ENCODE data around the gene PTPN14.

PTPN14 gene

DNA sequence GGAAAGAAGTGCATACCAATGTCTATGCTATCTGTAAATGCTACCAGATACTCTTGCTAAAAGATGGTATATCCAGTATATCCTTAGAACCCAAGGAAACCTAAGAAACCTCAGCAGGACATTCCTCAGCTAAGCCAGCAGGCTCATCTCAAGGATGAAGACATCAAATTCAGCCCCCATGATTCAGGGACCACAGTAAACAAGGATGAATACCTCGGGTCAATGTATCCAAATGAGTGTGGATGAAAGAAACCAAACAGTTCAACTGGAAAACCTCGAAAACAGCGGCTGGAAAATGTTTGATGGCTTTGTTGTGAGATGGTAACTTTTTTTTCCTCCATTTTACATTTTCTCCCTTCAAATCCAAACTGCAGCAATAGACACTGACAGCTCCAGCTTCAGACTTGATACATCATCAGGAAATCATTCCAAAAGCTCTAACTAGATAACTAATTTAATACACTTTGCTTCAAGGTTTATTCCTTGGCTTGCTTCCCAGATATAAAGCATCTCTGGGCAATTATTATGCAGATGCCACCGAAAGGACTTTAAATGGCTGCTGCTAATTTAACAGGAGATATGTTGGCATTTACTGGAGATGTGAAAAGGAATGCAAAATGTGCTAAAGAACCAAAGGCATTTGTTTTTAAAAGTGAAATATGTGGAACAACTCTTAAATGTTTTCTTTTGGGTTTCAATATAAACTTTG, 196.8 kb downstream of the PTPN14 start:
- DNase-seq, result no peak

DNA sequence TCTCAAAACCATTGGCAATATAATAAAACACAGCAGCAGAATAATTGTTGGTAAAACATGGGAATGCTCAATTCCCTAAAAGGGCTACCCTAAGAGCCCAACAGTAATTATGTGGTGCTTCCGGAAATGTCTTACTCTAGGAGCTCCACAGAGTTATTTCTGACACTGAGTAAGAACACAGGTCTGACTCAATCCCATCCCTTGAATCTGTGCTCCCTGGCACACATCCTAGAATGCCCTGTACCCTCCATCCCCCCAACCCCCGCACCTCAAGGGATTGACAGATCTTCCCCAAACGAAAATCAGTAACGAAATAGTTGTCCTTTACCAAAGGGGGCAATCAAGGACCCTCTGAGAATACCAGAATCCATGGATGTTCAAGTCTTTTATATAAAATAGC, 198.6 kb downstream of the PTPN14 start:
- no peak for DNase-seq

DNA sequence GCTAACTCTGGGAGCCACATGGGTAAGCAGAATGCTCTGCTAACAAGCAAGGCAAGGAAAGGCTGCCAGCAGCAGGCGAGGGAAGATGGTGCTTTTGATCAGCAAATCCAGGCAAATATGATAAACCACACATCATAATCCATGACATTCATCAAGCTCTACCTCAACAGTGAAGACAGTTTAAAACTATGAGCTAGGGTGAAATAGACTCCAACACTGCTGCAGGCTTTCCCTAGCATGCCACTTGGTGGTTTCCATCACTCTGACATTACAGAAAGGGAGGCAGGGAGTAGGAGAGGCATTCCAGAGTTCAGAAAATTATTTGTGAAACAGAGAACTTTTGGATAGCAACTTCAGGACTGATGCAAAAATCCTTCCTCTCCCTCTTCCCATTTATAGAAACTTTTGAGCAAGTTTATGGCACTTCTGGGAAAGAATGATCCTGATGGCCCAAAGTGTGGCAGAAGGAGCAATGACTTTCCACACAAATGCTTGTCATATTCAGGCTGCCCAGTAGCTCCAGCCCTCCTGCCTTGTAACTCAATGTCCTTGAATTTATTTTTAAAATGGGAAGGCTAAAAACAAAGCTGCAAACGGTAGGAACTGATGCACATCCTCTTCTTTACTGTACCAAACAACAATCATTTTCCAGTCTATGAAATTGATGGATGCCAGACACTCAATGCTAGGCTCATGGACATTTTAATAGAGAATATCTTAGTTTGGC, 199.7 kb downstream of the PTPN14 start:
- DNase-seq, result no peak

DNA sequence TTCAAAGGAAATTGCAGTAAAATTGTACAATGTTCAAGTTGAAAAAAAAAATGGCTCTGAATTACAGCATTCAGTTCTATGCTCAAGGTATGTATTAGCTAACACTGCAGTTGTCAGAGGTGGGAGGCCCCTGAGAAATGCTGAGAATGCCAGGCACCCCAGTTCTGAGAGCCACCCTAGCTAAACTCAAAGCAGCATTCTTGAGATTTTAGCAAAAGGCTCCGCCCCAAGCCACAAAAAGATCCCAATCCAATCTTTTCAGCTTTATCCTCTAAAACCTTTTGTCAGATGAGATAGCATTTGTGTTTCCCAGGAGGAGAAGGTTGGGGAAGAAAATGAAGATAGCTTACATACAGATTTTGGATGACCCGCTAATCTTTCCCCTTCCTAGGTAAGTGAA, 201.6 kb downstream of the PTPN14 start:
- no peak for DNase-seq

DNA sequence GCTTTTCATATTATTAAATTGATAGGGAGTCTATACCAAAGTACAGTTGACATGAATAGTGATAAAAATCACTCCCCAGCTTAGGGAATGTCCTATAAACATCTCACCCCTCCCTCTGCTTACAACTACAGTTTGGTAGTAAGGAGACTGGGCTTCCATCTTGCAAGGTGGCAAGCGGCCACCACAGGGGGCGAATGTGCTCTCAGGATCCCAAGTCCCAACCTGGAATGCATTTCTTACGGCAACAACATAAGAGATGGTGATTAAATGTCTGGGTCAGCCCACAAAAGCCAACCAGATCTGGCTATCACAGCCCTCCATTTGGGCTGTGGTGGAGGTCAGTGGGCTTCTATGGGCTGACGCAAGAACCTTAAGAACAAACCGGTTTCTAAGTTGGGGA, 202.4 kb downstream of the PTPN14 start:
- DNase-seq, result no peak

DNA sequence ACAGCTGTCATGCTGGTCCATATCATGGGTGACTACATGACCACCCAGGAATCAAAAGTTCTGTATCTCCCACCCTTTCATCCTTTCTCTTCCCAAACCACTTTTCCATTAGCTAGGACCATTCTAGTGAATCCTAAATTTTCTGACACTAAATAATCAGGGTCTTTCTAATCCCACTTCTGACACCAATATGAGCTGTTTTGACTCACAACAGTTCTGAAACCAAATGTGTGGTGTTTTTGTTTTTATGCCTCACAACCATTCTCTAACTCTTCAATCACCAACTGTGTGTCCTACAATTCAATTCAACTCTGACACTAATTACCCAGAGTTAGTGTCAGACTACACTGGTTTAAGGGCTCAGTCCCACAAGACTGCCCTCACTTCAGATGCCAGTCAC, 206.5 kb downstream of the PTPN14 start:
- DNase-seq, result no peak

DNA sequence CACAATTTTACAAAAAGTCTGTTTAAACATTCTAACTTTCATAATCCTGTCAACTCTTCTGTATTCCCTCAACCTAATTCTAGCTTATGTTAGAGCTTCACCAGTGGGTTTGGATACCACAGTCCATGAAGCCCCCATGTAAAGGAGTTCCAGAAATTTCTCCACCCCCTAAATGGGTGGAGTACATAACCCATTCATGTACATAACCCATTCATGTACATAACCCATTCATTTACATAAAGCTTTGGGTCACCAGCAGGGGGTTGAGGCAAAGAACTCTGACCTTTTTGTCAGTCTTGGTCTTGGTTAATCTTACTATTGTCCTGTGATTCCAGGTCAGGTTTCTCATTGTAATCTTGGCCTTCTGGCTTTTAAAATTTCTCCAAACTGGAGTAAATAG, 208.9 kb downstream of the PTPN14 start:
- DNase-seq, result no peak

DNA sequence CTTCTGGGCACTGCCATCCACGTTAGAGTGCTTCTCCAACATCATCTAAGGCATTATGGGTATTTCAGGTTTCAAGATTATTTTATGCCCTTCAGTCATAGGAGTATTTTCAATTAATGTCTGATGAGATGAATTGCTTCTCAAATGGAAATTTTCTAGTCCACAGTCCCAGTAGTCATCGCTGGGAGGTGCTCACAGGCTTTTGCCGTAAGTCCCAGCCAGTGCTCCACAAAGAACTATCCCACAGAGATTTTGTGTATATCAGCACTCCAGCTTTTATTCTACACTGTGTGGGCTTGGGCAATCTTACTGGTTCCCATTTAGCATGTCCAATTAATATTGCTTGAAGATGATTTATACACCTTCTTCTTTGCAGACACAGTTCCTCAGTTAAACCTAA, 209.5 kb downstream of the PTPN14 start:
- DNase-seq, result no peak

DNA sequence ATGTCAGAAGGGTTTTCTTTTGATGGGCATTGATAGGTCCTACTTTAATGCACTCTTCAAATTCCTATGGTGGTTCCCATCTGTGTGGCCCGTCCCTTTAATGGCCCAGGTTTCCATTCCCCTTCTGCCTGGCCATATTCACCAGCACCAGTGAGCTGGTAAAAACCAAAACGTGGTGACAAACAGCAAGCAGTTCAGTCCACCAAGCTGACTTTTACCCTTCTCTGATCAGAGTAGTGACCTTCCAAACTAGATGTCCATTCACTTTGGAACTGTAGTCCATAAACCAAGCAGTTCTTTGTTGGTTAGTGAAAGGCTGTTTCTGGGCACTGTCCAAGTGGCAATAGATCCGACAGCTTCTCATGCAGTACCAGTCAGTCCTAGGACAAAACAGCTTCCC, 209.9 kb downstream of the PTPN14 start:
- no peak for DNase-seq

DNA sequence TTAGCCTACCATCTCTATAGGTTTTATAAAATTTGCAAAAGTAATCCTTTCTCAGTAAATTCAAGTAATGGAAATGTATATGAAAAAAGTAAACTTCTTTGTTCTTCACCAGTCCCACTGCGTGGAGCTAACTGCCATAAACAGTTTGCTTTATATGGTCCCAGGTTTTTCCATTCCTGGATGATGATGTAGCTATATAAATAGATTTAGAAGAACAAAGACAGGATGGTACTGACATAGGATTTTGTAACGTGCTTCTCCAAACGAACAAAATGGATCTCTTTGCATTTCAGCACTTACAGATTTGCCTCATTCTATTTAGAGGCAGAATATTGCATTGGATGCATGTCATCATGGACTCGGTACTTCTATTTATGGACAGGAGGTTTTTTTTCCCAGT, 213.2 kb downstream of the PTPN14 start:
- no peak for DNase-seq

DNA sequence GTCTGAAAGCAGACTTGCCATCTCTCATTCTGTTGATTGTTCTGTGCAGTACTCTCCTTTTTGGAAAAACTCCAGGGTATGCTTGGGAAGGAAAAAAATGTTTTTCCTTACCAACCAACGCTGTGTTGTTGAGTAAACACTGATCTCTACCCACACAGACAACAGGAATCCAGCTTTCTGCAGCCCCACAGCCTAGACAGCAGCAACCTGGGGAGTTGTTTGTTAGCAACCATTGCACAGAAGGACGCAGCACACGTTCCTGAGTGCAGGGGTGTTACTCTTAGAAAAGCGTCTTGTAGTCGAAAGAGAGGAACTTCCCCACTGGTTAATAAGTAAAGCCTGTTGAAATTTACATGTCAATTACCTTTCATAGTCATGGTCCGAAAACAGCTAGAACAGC, 213.9 kb downstream of the PTPN14 start:
- no peak for DNase-seq

DNA sequence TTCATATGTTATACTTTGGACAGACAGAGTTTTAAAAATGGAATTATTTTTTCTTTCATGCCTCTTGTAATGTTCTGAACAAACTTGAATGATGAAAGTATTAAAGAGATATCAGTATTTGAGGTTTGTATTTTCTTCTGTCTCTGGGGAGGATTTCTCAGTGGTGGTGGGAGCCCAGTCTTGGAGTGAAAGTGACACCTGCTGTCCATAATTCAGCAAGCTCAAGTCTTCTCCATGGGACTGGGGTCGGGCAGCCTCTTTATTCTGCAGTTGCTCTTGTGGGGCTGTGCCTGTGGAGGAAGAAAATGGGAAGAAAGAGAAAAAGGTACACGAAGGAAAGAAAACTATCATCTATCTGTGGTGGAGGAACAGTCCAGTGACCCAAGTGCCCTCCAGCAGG, 214.4 kb downstream of the PTPN14 start:
- DNase-seq, result no peak

DNA sequence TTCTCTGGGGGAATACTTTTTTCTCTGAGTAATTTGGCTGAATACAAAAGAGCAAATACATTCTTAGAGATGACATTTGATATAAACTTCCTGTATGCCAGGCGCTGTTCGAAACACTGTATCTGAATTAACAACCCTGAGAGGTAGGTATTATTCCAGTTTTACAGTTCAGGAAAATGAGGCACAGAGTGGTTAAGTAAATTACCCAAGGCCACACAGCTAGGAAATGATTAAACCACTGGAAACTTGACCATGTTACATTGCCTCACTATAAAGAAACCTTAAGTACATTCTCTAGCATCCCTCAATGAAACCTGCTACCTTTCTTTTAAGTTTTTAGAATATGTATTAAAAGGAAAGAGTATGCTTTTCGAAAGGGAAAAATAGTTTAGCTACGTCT, 215.8 kb downstream of the PTPN14 start:
- peak; percentile 24 for DNase-seq

DNA sequence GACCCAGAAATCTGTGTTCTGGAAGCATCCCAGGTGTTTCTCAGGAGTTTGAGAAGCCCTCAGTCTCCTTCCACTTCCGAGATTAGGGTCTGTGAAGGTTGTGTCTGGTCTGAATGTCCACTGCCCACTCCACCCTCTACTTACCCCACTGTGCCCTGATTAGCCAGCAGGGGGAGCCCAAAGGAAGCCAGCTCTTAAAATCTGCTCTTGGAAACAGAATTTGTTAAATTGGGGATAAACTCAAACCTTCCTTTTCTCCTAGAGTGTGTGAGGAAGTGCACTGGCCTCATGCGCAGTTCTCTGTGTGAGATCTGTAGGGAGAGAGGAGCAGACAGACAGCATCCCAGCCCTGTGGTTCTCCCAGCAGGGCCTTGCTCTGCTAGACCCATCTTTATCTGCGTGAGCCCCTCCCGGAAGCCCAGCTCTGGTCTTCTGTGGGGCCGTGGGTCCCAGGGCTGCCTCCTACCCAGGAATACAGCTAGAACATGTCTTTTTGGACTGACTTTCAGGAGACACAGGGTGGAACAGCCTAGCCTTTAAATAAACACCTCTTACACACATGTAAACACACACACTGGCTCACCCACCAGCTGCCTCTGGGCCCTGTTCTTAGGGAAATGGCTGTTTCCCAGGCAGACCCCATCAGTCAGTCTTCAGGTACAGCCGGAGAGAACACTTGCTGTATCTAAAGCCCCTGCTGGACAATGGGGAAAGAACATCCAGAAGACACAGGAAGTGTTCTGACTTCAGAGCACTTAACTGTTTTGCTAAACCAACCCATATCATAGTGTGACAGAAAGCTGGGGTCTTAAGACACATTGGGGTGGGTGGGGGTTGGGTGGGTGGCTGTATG, 218.2 kb downstream of the PTPN14 start:
- peak; percentile 36 for DNase-seq

DNA sequence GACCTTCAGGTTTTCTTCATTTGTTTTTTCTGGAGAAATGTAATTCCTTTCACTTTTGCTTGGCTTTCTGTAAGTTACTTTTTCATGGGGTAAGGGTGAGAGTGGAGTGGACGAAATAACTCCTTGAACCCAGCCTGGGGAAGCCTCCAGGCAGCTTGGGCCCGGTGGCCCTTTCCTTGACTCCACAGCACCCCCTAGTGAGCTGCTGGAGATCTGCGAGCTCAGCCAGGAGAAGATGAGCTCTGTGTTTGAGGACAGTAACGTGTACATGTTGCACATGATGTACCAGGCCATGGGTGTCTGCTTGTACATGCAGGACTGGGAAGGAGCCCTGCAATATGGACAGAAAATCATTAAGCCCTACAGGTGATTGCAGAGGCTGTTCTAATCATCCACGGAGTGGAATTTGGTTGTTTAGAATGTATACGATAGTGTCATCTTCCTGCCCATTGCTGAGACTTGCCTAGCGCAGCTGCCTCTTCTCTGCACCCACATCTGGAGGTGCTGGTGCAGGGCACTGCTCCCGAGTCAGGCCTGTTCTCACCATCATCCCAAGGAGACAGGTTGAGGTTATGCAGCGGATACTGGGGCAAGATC, 219.5 kb downstream of the PTPN14 start:
- DNase-seq, result peak; percentile 46

DNA sequence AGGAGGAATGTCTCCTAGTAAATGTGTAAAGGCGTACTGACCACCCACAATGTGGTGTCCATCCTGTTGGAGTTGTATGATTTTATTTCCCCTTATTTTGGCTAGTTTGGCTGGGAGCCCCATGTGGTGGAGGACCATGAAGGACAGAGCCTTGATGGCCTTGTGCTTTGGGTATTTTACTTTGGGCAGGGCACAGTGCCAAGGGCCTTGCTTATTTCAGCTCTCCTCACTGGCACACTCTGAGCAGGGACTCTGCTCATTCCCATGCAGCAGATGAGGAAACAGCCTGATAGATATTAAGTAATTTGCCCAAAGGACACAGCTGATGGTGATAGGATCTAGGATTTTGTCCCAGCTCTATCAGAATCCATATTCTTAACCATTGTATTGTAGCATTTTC, 220.2 kb downstream of the PTPN14 start:
- no peak for DNase-seq

DNA sequence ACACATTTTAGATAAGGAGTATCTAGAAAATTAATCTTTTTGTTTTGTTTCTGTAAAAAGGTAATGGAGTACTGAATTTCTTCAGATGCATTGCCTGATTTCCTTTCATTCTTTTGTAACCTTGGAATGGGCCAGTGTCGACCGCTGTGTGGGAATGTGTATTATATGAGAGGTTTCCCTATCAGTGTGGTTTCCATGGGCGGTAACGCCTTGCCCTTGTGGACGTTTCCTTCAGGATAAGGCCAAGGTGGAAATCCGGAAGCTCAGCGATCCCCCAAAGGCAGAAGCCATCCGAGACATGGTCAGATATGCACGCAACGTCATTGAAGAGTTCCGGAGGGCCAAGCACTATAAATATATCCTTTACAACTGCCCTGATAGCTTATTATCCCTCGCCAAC, 220.7 kb downstream of the PTPN14 start:
- DNase-seq, result no peak

DNA sequence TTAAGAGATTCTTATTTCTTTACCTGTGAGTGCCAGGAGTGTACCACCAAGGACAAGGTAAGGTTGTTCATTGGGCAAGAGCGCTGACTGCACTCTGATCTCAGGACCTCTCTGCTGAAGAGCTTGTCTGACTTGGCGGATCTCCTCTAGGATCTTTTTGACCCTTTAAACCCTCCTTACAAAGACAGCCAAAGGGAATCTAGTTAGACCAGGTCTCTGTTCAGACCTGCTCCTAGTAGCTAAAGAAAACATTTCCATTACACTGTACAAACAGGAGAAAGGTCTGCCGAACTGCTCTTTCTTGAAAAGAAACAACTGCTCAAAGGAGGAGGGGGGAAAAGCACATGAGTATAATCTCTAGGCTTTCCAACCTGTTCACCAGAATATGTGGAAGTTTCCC, 221.2 kb downstream of the PTPN14 start:
- DNase-seq, result no peak

DNA sequence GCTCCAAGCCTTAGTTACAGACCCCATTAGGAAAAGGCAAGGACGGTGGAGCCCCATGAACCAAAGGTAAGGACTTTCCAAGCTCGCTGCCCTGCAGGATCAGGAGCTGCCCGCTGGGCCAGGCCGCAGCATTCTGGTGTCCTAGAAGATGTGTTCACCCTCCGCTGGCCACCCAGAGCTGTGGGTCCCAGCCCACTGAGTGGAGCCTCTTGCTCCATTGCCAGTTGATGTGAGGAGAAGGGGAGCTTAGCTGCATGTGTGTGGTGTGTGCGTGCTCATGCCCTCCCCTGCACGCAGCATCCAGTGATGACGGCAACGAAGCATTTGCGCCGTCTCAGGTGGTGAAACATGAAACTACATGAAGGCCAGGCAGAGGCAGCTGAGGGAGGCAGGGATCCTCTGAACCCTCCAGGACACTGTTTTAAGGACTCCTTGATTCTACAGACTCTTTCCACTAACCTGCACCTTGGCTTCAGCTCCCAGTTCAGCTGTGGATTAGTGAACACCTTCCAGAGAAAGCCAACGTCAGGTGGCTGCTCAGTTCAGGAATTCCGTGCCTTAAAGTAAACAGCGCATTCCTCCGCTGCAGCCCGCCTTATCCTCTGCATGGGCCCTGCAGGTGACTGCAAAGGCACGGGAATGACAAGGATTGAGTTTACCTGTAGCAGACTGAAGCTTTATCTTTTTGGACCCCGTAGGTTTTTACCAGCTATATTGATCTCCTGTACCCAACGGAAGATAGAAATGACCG, 221.8 kb downstream of the PTPN14 start:
- no peak for DNase-seq

DNA sequence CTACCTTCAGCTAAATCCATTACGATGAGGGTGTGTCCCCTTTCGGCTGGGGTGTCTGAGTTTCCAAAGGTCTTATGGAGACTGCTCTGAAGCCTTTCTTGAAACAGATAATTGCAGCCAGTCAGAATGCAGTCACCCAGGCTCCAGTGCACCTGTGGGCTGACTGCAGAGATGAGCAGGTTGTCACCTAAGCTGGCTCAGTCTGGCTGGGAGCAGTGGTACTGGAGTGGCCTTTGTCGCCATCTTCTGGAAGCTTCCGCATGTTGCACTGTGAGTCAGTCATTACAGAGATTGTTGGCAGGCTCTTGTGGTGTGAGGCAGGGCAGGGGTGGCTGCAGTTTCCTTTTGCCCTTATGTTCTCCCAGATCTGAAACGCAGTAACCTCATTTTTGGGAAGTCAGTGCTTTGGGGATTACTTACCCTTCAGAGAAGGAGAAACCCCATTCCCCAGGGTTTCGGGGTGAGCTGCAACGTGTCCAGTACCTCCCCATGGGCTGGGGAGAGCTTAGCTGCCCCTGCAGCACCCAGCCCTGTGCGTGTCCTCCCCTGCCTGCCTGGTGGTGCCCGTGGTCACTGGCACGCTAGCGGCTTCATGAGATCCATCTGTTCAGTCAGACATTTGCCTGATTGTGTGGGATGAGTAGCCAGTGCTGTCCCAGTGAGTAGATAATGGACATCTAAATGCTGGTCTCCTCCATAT, 222.5 kb downstream of the PTPN14 start:
- peak; percentile 87 for DNase-seq

DNA sequence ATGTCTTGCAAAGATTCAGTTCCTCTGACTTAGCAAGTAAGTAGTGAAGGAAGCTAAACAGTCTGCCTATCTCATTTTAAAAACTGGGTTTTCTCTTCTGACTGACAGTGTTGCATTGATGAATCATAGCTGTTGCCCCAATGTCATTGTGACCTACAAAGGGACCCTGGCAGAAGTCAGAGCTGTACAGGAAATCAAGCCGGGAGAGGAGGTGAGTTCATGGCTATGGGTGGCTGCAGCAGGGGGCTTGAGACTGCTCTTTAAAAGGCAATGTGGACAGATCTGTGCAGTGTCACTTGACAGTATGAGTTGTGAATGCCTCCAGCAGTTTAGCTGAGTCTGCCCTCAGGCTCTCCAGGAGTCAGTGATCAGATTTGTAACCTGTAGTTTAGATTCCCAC, 223.9 kb downstream of the PTPN14 start:
- no peak for DNase-seq

DNA sequence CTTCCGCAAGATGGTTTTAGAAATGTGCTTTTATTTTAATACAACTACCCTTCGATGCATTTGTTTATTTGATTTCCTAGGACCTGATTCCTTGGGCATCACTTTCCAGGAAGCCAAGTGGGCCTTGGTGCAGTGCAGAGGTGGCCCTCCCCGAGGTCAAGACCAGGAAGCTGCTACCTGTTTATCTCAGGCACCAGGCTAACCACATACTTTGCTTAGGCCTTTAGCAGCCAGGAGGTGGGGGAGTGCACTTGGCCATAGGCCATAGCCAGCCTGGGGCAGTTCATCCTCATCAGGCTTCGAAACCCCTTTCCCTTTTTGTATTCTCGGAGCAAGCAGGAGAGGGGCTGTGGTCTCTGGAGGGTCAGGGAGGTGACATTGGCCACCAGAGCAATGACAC, 225.0 kb downstream of the PTPN14 start:
- no peak for DNase-seq
